ENCODE results near the gene PPFIA3. TPM values are rescaled to one million over a fixed set of nuclear protein-coding genes. Genes with fewer than 3 reads are reported as not detected.

The PPFIA3 gene
- polyA plus RNA-seq, 1 of the 3 experiments (the other 2 are of a cell fraction) = 5.7 TPM

DNA sequence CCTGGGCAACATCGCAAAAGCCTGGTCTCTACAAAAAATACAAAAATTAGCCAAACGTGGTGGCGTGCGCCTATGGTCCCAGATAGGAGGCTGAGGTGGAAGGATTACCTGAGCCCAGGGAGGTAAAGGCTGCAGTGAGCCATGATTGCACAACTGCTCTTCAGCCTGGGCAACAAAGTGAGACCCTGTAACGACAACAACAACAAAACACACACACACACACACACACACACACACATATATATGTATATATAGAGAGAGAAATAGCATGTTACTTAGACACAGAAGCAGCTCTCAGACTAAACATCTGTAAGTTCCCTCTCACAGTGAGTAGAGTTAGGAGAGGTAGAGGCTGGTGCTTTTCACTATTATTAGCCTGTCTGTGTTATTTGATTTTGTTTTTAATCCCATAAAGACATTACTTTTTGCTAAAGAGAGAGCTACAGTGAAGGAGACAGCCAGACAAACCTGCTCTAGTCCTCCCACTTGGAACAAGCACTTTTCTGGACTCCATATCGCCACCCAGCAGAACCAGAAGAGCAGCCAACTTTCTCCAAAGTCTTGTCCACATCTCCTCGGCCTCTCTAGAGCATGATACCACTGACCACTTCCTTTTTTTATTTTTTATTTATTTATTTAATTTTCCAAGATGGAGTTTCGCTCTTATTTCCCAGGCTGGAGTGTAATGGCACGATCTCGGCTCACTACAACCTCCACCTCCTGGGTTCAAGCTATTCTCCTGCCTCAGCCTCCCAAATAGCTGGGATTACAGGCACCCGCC, 7.9 kb upstream of the PPFIA3 start:
- H3K9ac ChIP-seq = no peak overlapping the region
- H2AFZ ChIP-seq (ENCODE audit: low read depth) = no peak overlapping the region
- H3K36me3 ChIP-seq (replicated peaks in 1 of 2; ENCODE audit: control insufficient read depth in 1 of 2, insufficient read depth in 2 of 2, low read length in 1 of 2) = peaks cover 24 to 33% of the 10 kb centered on the region in 2 experiments
- ChIA-PET CTCF (interaction anchor here (1.7 kb wide), 1 partner anchor 13 kb away, joined by 14 read pairs; no protein-coding TSS in a partner anchor), POLR2A (no interaction called here)
- peaks cover 61% of the 10 kb centered on the region for H3F3A ChIP-seq (replicated peaks; ENCODE audit: insufficient read depth)
- WGBS (ENCODE audit: low lambda C conversion rate) = 86% methylated on average over 11 of the region's 11 CpGs
- H4K20me1 ChIP-seq (ENCODE audit: insufficient read depth) = peaks cover 30% of the 10 kb centered on the region
- H3K9me2 ChIP-seq = no peaks in the 10 kb centered on the region
- no peak overlapping the region for H3K4me3 ChIP-seq (ENCODE audit: low read depth in 2 of 2, low read length in 1 of 2)
- H3K9me3 ChIP-seq = no peaks in the 10 kb centered on the region
- TF ChIP-seq CTCF (IDR thresholded peaks at IDR 0.05) = no peak
- no peak for TF ChIP-seq GATA2 (CRISPR knock-in tag; IDR thresholded peaks at IDR 0.05)
- no peak for TF ChIP-seq GABPA (IDR thresholded peaks at IDR 0.05; ENCODE audit: low read depth)
- no peak for TF ChIP-seq FOSL2 (IDR thresholded peaks at IDR 0.05; ENCODE audit: borderline replicate concordance, low read depth)
- TF ChIP-seq, protein P1, sequence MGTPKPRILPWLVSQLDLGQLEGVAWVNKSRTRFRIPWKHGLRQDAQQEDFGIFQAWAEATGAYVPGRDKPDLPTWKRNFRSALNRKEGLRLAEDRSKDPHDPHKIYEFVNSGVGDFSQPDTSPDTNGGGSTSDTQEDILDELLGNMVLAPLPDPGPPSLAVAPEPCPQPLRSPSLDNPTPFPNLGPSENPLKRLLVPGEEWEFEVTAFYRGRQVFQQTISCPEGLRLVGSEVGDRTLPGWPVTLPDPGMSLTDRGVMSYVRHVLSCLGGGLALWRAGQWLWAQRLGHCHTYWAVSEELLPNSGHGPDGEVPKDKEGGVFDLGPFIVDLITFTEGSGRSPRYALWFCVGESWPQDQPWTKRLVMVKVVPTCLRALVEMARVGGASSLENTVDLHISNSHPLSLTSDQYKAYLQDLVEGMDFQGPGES (IDR thresholded peaks at IDR 0.05; ENCODE audit: low read depth, low read length) = no peak
- no peak for TF ChIP-seq MXI1 (IDR thresholded peaks at IDR 0.05; ENCODE audit: low read depth, low read length)
- TF ChIP-seq RCOR1 (IDR thresholded peaks at IDR 0.05; ENCODE audit: low read length) = no peak
- TF ChIP-seq POLR2AphosphoS5 (IDR thresholded peaks at IDR 0.05; ENCODE audit: low read depth, low read length) = no peak
- no peak for TF ChIP-seq MEF2A (IDR thresholded peaks at IDR 0.05; ENCODE audit: borderline replicate concordance, low read depth)
- no peak for TF ChIP-seq TEAD4 (IDR thresholded peaks at IDR 0.05; ENCODE audit: borderline replicate concordance, insufficient read depth)
- no peak for TF ChIP-seq FOXM1 (IDR thresholded peaks at IDR 0.05; ENCODE audit: low read depth)
- TF ChIP-seq EZH2phosphoT487 (IDR thresholded peaks at IDR 0.05; ENCODE audit: borderline replicate concordance, low read depth) = no peak
- no peak for TF ChIP-seq TCF12 (IDR thresholded peaks at IDR 0.05)
- TF ChIP-seq NFIC (IDR thresholded peaks at IDR 0.05; ENCODE audit: borderline replicate concordance) = no peak
- no peak for TF ChIP-seq PBX3 (IDR thresholded peaks at IDR 0.05)
- TF ChIP-seq YY1 (IDR thresholded peaks at IDR 0.05; ENCODE audit: low read depth) = no peak
- no peak for TF ChIP-seq RAD21 (IDR thresholded peaks at IDR 0.05; ENCODE audit: low read length)
- TF ChIP-seq JUND (IDR thresholded peaks at IDR 0.05) = no peak
- no peak overlapping the region for H3K4me2 ChIP-seq
- peaks cover 13 to 14% of the 10 kb centered on the region in 2 experiments; a peak in 2 of 4 replicates for H3K4me1 ChIP-seq (ENCODE audit: control insufficient read depth in 1 of 2, insufficient read depth in 2 of 2, low read depth in 1 of 2, low read length in 1 of 2)
- no peaks in the 10 kb centered on the region for H3K27me3 ChIP-seq (ENCODE audit: insufficient read depth)
- H3K27ac ChIP-seq (ENCODE audit: low read depth in 2 of 2, low read length in 1 of 2) = peak overlapping the region in 1 of 2 experiments; percentile 68; a peak in 2 of 4 replicates
- DNase-seq = no peak
- peaks cover 6% of the 10 kb centered on the region; the same call in 1 of the 2 replicates for H3K79me2 ChIP-seq (ENCODE audit: insufficient read depth)
